Sigmoid colon (tissue), 4 donors: ENCODE data around the gene VSTM2L.

Experiments
- EP300 ChIP-seq, 4 donors: sonication (generic); formaldehyde crosslinking; IDR thresholded peaks; one replicate each; pipeline ENCODE4 v1.6.1; 2017; ENCODE audit warnings: antibody characterized with exemption in 4 of 4
- TF ChIP-seq, protein P1 (sequence below), 4 experiments: fragments of 450-650 bp in 3 of 4; fragments of 200-600 bp in 1 of 4; IDR thresholded peaks; one replicate each; pipeline ENCODE4 v1.5.1; 2016 to 2019; ENCODE audit warnings: antibody characterized with exemption in 4 of 4, mild to moderate bottlenecking in 3 of 4, moderate library complexity in 2 of 4

DNA sequence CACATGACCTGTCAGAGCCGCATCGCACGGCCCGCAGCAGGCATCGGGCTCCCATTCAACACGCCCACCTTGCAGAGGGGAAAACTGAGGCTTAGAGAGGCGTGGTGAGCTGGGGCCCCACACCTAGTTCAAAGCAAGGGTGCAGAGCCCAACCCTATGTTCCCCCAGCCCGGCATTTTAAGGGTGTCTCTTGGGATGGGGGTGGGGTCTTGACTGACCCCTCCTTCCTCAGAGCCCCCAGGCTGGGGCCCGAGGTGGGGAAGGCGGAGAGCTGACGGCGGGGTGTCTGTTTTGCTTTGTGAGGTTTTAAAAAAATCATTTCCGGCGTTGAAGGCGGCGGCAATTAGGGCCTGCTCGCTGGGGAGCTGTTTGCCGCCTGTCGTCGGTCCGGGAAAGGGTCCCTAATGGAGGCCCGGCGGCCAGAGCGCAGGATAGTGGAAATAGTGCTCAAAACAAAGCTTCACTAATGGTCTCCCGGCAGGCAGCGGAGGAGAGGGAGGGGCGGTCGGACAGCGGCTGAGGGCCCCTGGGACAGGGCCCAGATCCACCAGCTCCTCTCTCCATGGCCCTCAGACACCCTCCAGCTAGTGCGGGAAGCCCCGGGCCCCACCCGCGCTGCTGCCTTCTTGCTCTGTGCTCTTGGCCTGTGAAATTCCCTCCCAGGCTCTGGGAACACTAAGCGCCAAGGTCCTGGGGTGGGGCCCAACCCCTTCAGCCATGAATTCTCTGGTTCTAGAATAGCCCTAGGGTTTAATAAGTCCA, 11.9 kb downstream of the VSTM2L start:
- TF ChIP-seq EP300 (IDR thresholded peaks at IDR 0.05): no peak
- TF ChIP-seq, protein P1, sequence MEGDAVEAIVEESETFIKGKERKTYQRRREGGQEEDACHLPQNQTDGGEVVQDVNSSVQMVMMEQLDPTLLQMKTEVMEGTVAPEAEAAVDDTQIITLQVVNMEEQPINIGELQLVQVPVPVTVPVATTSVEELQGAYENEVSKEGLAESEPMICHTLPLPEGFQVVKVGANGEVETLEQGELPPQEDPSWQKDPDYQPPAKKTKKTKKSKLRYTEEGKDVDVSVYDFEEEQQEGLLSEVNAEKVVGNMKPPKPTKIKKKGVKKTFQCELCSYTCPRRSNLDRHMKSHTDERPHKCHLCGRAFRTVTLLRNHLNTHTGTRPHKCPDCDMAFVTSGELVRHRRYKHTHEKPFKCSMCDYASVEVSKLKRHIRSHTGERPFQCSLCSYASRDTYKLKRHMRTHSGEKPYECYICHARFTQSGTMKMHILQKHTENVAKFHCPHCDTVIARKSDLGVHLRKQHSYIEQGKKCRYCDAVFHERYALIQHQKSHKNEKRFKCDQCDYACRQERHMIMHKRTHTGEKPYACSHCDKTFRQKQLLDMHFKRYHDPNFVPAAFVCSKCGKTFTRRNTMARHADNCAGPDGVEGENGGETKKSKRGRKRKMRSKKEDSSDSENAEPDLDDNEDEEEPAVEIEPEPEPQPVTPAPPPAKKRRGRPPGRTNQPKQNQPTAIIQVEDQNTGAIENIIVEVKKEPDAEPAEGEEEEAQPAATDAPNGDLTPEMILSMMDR (IDR thresholded peaks at IDR 0.05): no peak
